A172 (cell line): Measurements from ENCODE around the gene DOCK2. TPM values are rescaled to one million over a fixed set of nuclear protein-coding genes. Genes with fewer than 3 reads are reported as not detected.

ENCODE experiments used
- DNase-seq: peaks from one replicate; pipeline ENCODE4 v3.0.0-alpha.2; 2015; ENCODE audit warnings: low spot score
- total RNA-seq: library from RNA; depleted of rRNA; stranded (reverse); fragments of >200 nt; shearing (Covaris generic); gene quantifications from 2 replicates; pipeline ENCODE4 v1.2.3, GENCODE V29; 2014; rRNA removed

The DOCK2 gene
- total RNA-seq, 1 experiment from 2014 or later = 63.1 TPM

- no peak for DNase-seq
These were observed 489.0 kb downstream of the DOCK2 start for GRCh38 chr5:170126061-170126460.

- no peak for DNase-seq
These were observed 489.6 kb downstream of the DOCK2 start for GRCh38 chr5:170126626-170127025.

- DNase-seq = no peak
These were observed 494.2 kb downstream of the DOCK2 start for GRCh38 chr5:170131235-170131634.

GRCh38 chr5:170132269-170132975 is 495.3 kb downstream of the DOCK2 start:
- peak; percentile 82 for DNase-seq

Other genes with a start within 250 kb of the DOCK2 start
- gene SPDL1, start 53.5 kb upstream of the DOCK2 start, total RNA-seq = 269 and 385 TPM in 2 replicates